ENCODE results near the gene SORBS1.

Gene SORBS1

GRCh38 chr10:95329296-95329695 lies 231.9 kb downstream of the SORBS1 start:
- no peak for DNase-seq (ENCODE audit: low read depth, low spot score)
- TF ChIP-seq CTCF (IDR thresholded peaks at IDR 0.05; ENCODE audit: low read depth, low read length) = no peak
- no peak overlapping the region for H3K4me3 ChIP-seq (ENCODE audit: low read depth, low read length)
- in situ Hi-C loops (cut with HindIII; ENCODE audit: low sequenced_read_pairs) = no loop called here

GRCh38 chr10:95328013-95328412 lies 233.2 kb downstream of the SORBS1 start:
- no peak for TF ChIP-seq CTCF (IDR thresholded peaks at IDR 0.05; ENCODE audit: low read depth, low read length)
- DNase-seq (ENCODE audit: low read depth, low spot score) = no peak
- H3K4me3 ChIP-seq (ENCODE audit: low read depth, low read length) = no peak overlapping the region
- in situ Hi-C loops (cut with HindIII; ENCODE audit: low sequenced_read_pairs) = no loop called here

GRCh38 chr10:95327367-95327766 lies 233.8 kb downstream of the SORBS1 start:
- in situ Hi-C loops (cut with HindIII; ENCODE audit: low sequenced_read_pairs) = no loop called here
- no peak for TF ChIP-seq CTCF (IDR thresholded peaks at IDR 0.05; ENCODE audit: low read depth, low read length)
- DNase-seq (ENCODE audit: low read depth, low spot score) = peak; percentile 52
- no peak overlapping the region for H3K4me3 ChIP-seq (ENCODE audit: low read depth, low read length)

GRCh38 chr10:95326396-95326795 lies 234.8 kb downstream of the SORBS1 start:
- TF ChIP-seq CTCF (IDR thresholded peaks at IDR 0.05; ENCODE audit: low read depth, low read length) = no peak
- H3K4me3 ChIP-seq (ENCODE audit: low read depth, low read length) = no peak overlapping the region
- no peak for DNase-seq (ENCODE audit: low read depth, low spot score)
- in situ Hi-C loops (cut with HindIII; ENCODE audit: low sequenced_read_pairs) = no loop called here

GRCh38 chr10:95325863-95326262 lies 235.3 kb downstream of the SORBS1 start:
- H3K4me3 ChIP-seq (ENCODE audit: low read depth, low read length) = no peak overlapping the region
- no peak for TF ChIP-seq CTCF (IDR thresholded peaks at IDR 0.05; ENCODE audit: low read depth, low read length)
- in situ Hi-C loops (cut with HindIII; ENCODE audit: low sequenced_read_pairs) = no loop called here
- no peak for DNase-seq (ENCODE audit: low read depth, low spot score)

GRCh38 chr10:95324436-95325268 lies 236.5 kb downstream of the SORBS1 start:
- no peak overlapping the region for H3K4me3 ChIP-seq (ENCODE audit: low read depth, low read length)
- DNase-seq (ENCODE audit: low read depth, low spot score) = no peak
- no peak for TF ChIP-seq CTCF (IDR thresholded peaks at IDR 0.05; ENCODE audit: low read depth, low read length)
- in situ Hi-C loops (cut with HindIII; ENCODE audit: low sequenced_read_pairs) = no loop called here

Data from astrocyte of the spinal cord (primary cell).